K562 (cell line): ENCODE measurements around the gene CITED1. TPM values are rescaled to one million over a fixed set of nuclear protein-coding genes. Genes with fewer than 3 reads are reported as not detected.

Experiments used
- ARID1B ChIP-seq: fragments of 450-650 bp; IDR thresholded peaks from 2 replicates; pipeline ENCODE4 v1.6.1; 2016; ENCODE audit warnings: antibody characterized with exemption, mild to moderate bottlenecking, inconsistent platforms
- BCOR ChIP-seq: fragments of 450-650 bp; IDR thresholded peaks from 2 replicates; pipeline ENCODE4 v1.6.1; 2016
- CREB3L1 ChIP-seq: fragments of 450-650 bp; IDR thresholded peaks from 2 replicates; pipeline ENCODE4 v1.6.1; 2014; ENCODE audit warnings: low read depth, mild to moderate bottlenecking, moderate library complexity, borderline replicate concordance
- HCFC1 ChIP-seq: IDR thresholded peaks from 2 replicates; pipeline ENCODE4 v1.6.1; 2012; ENCODE audit warnings: low read depth, low read length, improper control_type of control experiment
- HNRNPL ChIP-seq: fragments of 200-400 bp; formaldehyde crosslinking; IDR thresholded peaks from 2 replicates; pipeline ENCODE4 v1.6.1; 2017; ENCODE audit warnings: low read depth, mild to moderate bottlenecking, low read length
- JUND ChIP-seq, 2 experiments: IDR thresholded peaks; 2 replicates in 1 of 2; 3 replicates in 1 of 2; pipeline ENCODE4 v1.6.1; 2011; ENCODE audit warnings: borderline replicate concordance in 2 of 2, low read depth in 2 of 2, low read length in 2 of 2, improper control_type of control experiment in 1 of 2, missing biosample characterization in 1 of 2, missing genetic modification characterization in 1 of 2, missing genetic modification reagents in 1 of 2
- MIER1 ChIP-seq: fragments of 450-650 bp; IDR thresholded peaks from 2 replicates; pipeline ENCODE4 v1.6.1; 2016; ENCODE audit warnings: antibody characterized with exemption, mild to moderate bottlenecking, low read depth
- POLR2AphosphoS5 ChIP-seq: IDR thresholded peaks from 2 replicates; pipeline ENCODE4 v1.6.1; 2011; ENCODE audit warnings: mild to moderate bottlenecking, low read depth, low read length, moderate library complexity; ENCODE audit not compliant: control insufficient read depth, insufficient read depth
- RBM25 ChIP-seq: fragments of 200-400 bp; formaldehyde crosslinking; IDR thresholded peaks from 2 replicates; pipeline ENCODE4 v1.6.1; 2018; ENCODE audit warnings: low read length, low read depth, moderate library complexity; ENCODE audit not compliant: severe bottlenecking
- SMARCA4 ChIP-seq: fragments of 450-650 bp; IDR thresholded peaks from 2 replicates; pipeline ENCODE4 v1.6.1; 2016
- XRCC4 ChIP-seq: IDR thresholded peaks from one replicate; pipeline ENCODE4 v1.6.1; 2011; ENCODE audit not compliant: insufficient read depth, insufficient read length; ENCODE audit errors: extremely low read depth
- YBX1 ChIP-seq: fragments of 450-650 bp; IDR thresholded peaks from 2 replicates; pipeline ENCODE4 v1.7.1; 2016; ENCODE audit warnings: mild to moderate bottlenecking
- ZKSCAN1 ChIP-seq: fragments of 150-350 bp; IDR thresholded peaks from 2 replicates; pipeline ENCODE4 v1.6.1; 2016; ENCODE audit warnings: low read depth, low read length
- ZNF121 ChIP-seq: sonication (generic); formaldehyde crosslinking; conservative IDR thresholded peaks from 2 replicates; pipeline ENCODE4 v1.8.0; 2022; ENCODE audit warnings: missing genetic modification reagents
- ZNF3 ChIP-seq: fragments of 250-450 bp; sonication (Bioruptor Pico); IDR thresholded peaks from 2 replicates; pipeline ENCODE4 v1.5.0; 2021; ENCODE audit warnings: mild to moderate bottlenecking, moderate library complexity
- ZNF354B ChIP-seq: fragments of 250-450 bp; sonication (Bioruptor Pico); IDR thresholded peaks from 2 replicates; pipeline ENCODE4 v1.4.0; 2020
- ZNF398 ChIP-seq: fragments of 250-450 bp; sonication (Bioruptor Pico); IDR thresholded peaks from 2 replicates; pipeline ENCODE4 v1.8.0; 2021; ENCODE audit warnings: moderate library complexity, mild to moderate bottlenecking, inconsistent platforms
- ZNF444 ChIP-seq: fragments of 250-450 bp; sonication (Bioruptor Pico); IDR thresholded peaks from 2 replicates; pipeline ENCODE4 v1.4.0; 2020; ENCODE audit warnings: mild to moderate bottlenecking, moderate library complexity
- polyA plus RNA-seq, 8 experiments: library from polyadenylated mRNA; depleted of rRNA in 4 of 8; stranded (reverse) in 5 of 8; unstranded in 3 of 8; fragments of >200 nt; fragmentation: Nextera tagmentation in 2 of 8; fragmentation: Illumina TruSeq in 1 of 8; extraction: Ambion mirVana in 2 of 8; extraction: Trizol in 1 of 8; gene quantifications; 2 replicates each; pipeline versions ENCODE4 v1.2.1 to v1.2.3, GENCODE V29; 2011 to 2014; ENCODE audit warnings: inconsistent platforms in 1 of 8, missing spikeins in 1 of 8
- total RNA-seq, 7 experiments: library from RNA; depleted of rRNA in 6 of 7; stranded (reverse); fragments of >200 nt in 6 of 7; fragmentation: Illumina TruSeq in 2 of 7; extraction: Trizol in 2 of 7; gene quantifications; 2 replicates each; pipeline versions ENCODE4 v1.2.1 to v1.2.3, GENCODE V29; 2011 to 2021; ENCODE audit warnings: low replicate concordance in 1 of 7

The CITED1 gene
- total and polyA plus RNA-seq, 9 of the 15 experiments (the other 6 are each of a cell fraction or from before 2014, with no cell fraction given) = 0.56 to 5.8 (median 4.2) TPM

GRCh38 chrX:72269671-72270251 is 36.0 kb downstream of the CITED1 start (continued):
- TF ChIP-seq CREB3L1 (no peak), SMARCA4 (peak; percentile 61; the same call in 1 of the 2 replicates), ZNF3 (CRISPR knock-in tag) (no peak), ZNF444 (CRISPR knock-in tag) (no peak), HNRNPL (no peak), HCFC1 (no peak), ARID1B (peak; percentile 49; the same call in 1 of the 2 replicates), ZNF121 (peak; percentile 78), XRCC4 (no peak), ZKSCAN1 (no peak), YBX1 (no peak), BCOR (no peak), MIER1 (no peak), POLR2AphosphoS5 (peak; percentile 34; the same call in 1 of the 2 replicates), RBM25 (no peak), JUND (IDR thresholded peaks at IDR 0.05; ENCODE audit: borderline replicate concordance, low read depth, low read length) (peak; percentile 64), JUND (tag; IDR thresholded peaks at IDR 0.05; ENCODE audit: borderline replicate concordance, low read depth, low read length) (no peak), ZNF354B (CRISPR knock-in tag) (no peak), ZNF398 (no peak)
